Bronchial epithelial cell (primary cell): ENCODE results near the gene GRIP2. TPM values are rescaled to one million over a fixed set of nuclear protein-coding genes. Genes with fewer than 3 reads are reported as not detected.

Source experiments
- DNase-seq: peaks from one replicate; pipeline ENCODE4 v3.0.0-alpha.2; 2010; ENCODE audit warnings: low read depth
- FAIRE-seq: peaks from 2 replicates; lab custom pipeline; 2011; peaks lifted over from hg19 to GRCh38; lab: Jason Lieb, UNC
- H3K27me3 ChIP-seq: 2 replicates; pipeline ENCODE4 v1.5.1; 2011; ENCODE audit warnings: low read length; ENCODE audit not compliant: control insufficient read depth, insufficient read depth
- H3K36me3 ChIP-seq: 2 replicates; pipeline ENCODE4 v1.5.1; 2011; ENCODE audit warnings: low read length; ENCODE audit not compliant: control insufficient read depth, insufficient read depth
- H3K4me3 ChIP-seq: 2 replicates; pipeline ENCODE4 v1.5.1; 2011; ENCODE audit warnings: mild to moderate bottlenecking, low read depth, low read length, control low read depth
- total RNA-seq: library from RNA; depleted of rRNA; stranded (reverse); fragments of >200 nt; gene quantifications from 2 replicates; pipeline ENCODE4 v1.2.1, GENCODE V29; 2014
- TF ChIP-seq, protein P1 (sequence below): IDR thresholded peaks from 2 replicates; pipeline ENCODE4 v1.5.1; 2011; ENCODE audit warnings: mild to moderate bottlenecking, moderate library complexity, low read length, control low read depth, inconsistent platforms; ENCODE audit not compliant: insufficient read depth, severe bottlenecking

The GRIP2 gene
- total RNA-seq, 1 donor from 2014 or later = under 0.01 TPM

DNA sequence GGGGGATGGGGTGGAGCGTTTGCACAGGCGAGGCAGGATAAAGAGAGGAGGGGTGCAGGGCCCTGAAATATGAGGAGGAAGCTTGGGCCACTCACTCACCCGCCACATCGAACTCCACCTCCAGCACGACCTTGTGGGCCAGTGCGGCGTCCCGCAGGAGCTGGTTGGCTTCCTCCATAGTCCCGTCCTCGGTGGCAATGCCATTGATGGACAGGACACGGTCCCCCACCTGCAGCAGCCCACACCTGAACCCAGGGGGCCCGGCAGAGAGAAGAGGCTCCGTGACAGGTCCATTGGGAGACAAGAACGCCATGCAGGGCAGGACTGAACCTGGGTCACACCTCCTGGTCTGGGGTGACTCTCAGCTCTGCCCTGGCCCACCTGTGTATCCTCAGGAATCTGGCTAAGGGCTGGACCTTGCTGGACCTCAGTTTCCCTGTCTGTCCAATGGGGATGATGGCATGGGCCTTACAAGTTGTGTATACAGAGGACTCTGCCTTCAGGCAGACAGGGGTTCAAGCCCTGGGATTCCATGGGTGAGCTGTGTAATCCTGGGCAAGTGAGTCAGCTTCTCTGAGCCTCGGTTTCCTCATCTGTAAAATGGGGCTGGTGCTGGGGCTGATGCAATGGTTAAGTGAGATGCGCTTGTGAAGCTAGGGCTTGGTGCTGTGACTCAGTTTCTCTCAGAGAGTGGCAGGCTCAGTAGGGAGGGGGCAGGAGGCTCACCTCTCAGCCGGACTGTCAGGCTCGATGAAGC lies 26.4 kb downstream of the GRIP2 start:
- FAIRE-seq (no peak), DNase-seq (no peak)
- H3K27me3 ChIP-seq = peaks cover 5% of the 10 kb centered on the region
- H3K4me3 ChIP-seq = no peak overlapping the region
- TF ChIP-seq, protein P1, sequence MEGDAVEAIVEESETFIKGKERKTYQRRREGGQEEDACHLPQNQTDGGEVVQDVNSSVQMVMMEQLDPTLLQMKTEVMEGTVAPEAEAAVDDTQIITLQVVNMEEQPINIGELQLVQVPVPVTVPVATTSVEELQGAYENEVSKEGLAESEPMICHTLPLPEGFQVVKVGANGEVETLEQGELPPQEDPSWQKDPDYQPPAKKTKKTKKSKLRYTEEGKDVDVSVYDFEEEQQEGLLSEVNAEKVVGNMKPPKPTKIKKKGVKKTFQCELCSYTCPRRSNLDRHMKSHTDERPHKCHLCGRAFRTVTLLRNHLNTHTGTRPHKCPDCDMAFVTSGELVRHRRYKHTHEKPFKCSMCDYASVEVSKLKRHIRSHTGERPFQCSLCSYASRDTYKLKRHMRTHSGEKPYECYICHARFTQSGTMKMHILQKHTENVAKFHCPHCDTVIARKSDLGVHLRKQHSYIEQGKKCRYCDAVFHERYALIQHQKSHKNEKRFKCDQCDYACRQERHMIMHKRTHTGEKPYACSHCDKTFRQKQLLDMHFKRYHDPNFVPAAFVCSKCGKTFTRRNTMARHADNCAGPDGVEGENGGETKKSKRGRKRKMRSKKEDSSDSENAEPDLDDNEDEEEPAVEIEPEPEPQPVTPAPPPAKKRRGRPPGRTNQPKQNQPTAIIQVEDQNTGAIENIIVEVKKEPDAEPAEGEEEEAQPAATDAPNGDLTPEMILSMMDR = no peak
- no peaks in the 10 kb centered on the region for H3K36me3 ChIP-seq

DNA sequence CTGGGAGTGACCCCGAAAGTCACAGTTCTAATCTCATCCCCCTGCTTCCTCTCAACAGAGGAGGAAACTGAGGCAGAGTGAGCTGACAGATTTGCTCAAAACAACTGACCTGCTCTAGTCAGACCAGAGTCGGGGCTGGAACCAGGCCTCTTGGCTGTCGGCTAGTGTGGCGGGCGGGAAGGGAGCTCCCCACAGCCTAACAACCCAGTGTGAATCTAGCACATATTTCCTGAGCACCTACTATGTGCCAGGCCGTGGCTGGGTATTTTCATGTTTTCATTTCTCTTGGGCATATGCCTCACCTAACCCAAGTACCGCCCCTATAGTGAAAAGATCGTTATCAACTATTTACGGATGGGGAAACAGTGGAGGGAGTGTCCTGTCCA lies 27.2 kb downstream of the GRIP2 start:
- H3K27me3 ChIP-seq = peaks cover 3% of the 10 kb centered on the region
- FAIRE-seq (no peak), DNase-seq (no peak)
- no peaks in the 10 kb centered on the region for H3K36me3 ChIP-seq
- H3K4me3 ChIP-seq = no peak overlapping the region
- TF ChIP-seq, protein P1 = no peak

DNA sequence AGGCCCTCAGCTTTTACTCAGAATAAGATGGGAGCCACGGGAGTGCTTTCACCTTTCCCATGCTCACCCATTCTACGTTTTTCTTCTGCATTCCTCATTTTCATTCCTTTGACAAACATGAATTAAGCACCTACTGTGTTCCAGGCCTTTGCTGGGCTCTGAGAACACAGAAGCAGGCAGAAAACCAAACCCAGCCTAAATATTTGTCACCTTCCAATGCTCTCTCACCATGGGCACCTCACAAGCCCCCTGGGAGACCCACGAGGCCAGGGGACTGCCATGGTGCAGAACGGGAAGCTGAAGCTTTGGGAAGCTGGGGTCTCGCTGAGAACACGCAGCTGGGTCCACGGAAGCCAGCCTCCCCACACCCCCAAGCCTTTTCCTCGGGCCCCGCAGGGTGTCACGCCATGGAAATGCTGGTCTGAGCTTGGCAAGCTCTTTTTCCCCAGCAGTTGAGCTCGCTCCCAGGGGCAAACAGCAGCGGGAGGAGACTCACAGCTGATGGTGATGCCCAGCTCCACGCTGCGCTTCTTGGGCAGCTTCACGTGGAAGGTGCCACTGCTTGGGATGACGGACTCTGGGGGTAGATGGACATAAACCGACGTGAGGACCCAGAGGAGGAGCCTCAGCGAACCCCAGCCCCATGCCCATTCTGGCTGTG lies 27.7 kb downstream of the GRIP2 start:
- no peaks in the 10 kb centered on the region for H3K36me3 ChIP-seq
- FAIRE-seq = no peak
- H3K27me3 ChIP-seq = no peaks in the 10 kb centered on the region
- no peak overlapping the region for H3K4me3 ChIP-seq
- TF ChIP-seq, protein P1 = no peak
- no peak for DNase-seq

DNA sequence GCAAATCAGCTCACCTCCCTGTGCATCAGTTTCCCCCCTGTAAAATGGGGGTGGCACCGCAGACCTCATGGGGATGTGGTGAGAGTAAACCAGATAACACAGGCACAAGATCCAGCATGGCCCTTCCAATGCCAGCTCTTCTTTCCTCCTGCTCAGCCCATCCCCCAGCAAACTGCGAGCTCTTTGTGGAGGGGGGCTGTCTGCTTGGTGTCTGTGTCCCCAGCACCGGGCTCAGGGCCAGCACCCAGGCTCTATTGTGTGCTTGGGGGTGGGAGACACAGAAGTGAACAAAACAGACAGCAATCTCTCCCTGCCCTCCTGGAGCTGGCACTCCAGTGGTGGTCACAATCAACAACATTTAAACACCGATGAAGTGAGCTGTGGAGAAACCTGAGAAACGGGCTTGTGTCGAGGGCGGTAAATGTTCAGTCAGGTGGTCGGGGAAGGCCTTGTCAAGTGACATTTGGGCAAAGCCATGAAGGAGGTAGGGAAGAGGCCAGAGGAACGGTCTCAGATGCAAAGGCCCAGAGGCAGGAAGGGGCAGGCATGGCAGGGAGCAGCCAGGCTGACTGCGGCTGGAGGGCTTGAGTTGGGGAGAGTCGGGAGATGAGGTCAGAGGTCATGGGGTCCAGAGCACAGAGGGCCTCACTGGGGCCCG lies 28.4 kb downstream of the GRIP2 start:
- no peaks in the 10 kb centered on the region for H3K27me3 ChIP-seq
- no peak overlapping the region for H3K4me3 ChIP-seq
- TF ChIP-seq, protein P1 = no peak
- no peak for FAIRE-seq
- no peaks in the 10 kb centered on the region for H3K36me3 ChIP-seq
- DNase-seq = no peak

DNA sequence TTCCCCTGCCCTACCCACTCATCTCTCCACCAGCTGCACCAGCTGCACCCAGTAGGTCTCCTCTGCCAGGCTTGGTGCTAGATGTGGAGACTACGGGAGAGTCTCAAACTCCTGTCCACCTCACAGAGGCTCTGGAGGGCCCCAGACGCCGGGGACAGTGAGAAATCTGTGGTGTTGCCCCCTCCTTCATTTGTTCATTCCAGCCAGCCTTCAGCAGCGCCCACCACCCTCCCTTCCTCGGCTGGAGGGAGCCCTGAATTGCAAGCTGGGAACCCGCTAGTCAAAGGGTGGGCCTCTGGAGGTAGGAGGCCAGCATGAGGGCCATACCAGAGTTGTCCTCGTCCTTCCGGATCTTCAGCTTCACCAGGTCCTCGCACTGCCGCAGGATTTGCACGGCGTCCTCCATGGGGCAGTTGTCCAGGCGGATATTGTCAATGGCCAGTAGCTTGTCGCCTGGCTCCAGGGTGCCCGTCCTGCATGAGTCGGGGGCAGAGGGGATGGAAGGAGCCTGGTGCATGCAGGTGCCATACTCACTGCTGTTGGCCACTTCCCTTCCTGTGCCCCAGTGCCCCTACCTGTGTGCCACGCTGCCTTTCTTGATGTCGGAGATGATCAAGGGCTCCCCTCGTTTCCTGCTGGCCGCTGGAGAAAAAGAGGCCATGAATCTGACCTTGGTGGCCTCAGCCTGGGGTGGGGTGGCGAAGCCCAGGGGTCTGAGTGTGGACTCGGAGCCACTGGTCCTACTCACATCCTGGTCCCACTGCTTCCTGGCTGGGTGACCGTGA lies 29.1 kb downstream of the GRIP2 start:
- FAIRE-seq (no peak), DNase-seq (no peak)
- TF ChIP-seq, protein P1 = no peak
- Histone ChIP-seq H3K4me3 (no peak overlapping the region), H3K36me3 (no peaks in the 10 kb centered on the region), H3K27me3 (no peaks in the 10 kb centered on the region)
